Calu3 (cell line): Measurements from ENCODE around the gene OPCML. TPM values are rescaled to one million over a fixed set of nuclear protein-coding genes. Genes with fewer than 3 reads are reported as not detected.

Experiments used
- BruUV-seq: library from RNA; stranded (reverse); fragments of 400-500 nt; replicated peaks from 2 replicates; lab custom pipeline; 2021; lab: Mats Ljungman, UMichigan
- CTCF ChIA-PET: fragments of 300-600 bp; sonication (Branson Sonifier 250); formaldehyde crosslinking; loops from one replicate; lab custom pipeline; 2022; ENCODE audit warnings: antibody characterized with exemption; lab: Charles Lee
- DNase-seq: peaks from one replicate; pipeline ENCODE4 v3.0.0; 2022
- H3K27ac Mint-ChIP-seq: one replicate; pipeline ENCODE4 v1.8.0; 2022; ENCODE audit warnings: mixed read lengths; ENCODE audit not compliant: unreplicated experiment
- H3K27me3 Mint-ChIP-seq: one replicate; pipeline ENCODE4 v1.8.0; 2022; ENCODE audit warnings: mixed read lengths; ENCODE audit not compliant: unreplicated experiment
- H3K36me3 Mint-ChIP-seq: one replicate; pipeline ENCODE4 v1.8.0; 2022; ENCODE audit warnings: mild to moderate bottlenecking, moderate library complexity, mixed read lengths; ENCODE audit not compliant: insufficient read depth, unreplicated experiment
- H3K4me1 Mint-ChIP-seq: one replicate; pipeline ENCODE4 v1.8.0; 2022; ENCODE audit warnings: mild to moderate bottlenecking, low read depth, mixed read lengths; ENCODE audit not compliant: unreplicated experiment
- H3K4me3 Mint-ChIP-seq: one replicate; pipeline ENCODE4 v1.8.0; 2022; ENCODE audit warnings: mild to moderate bottlenecking, low read depth, moderate library complexity, mixed read lengths; ENCODE audit not compliant: unreplicated experiment
- H3K9me3 Mint-ChIP-seq: one replicate; pipeline ENCODE4 v1.8.0; 2022; ENCODE audit warnings: low read depth, mixed read lengths; ENCODE audit not compliant: unreplicated experiment
- CTCF ChIP-seq: fragments of 200-600 bp; IDR thresholded peaks from one replicate; pipeline ENCODE4 v1.8.0; 2022; ENCODE audit warnings: antibody characterized with exemption; ENCODE audit not compliant: unreplicated experiment
- intact Hi-C: fragments of 100-400 bp; cut with micrococcal nuclease; formaldehyde crosslinking; loops from one replicate; pipeline ENCODE4 v1.10.0; 2022; ENCODE audit not compliant: unreplicated experiment
- total RNA-seq: library from RNA; stranded (reverse); gene quantifications from 2 replicates; pipeline ENCODE4 v1.2.3, GENCODE V29; 2022

OPCML gene
- total RNA-seq, 1 experiment from 2014 or later: not detected

- TF ChIP-seq CTCF: no peak
- H3K27me3 Mint-ChIP-seq: no peaks in the 10 kb centered on the region
- no peak overlapping the region for H3K4me3 Mint-ChIP-seq
- no peak overlapping the region for H3K27ac Mint-ChIP-seq
- no peaks in the 10 kb centered on the region for H3K36me3 Mint-ChIP-seq
- CTCF ChIA-PET: no interaction called here
- BruUV-seq: no TSS peak
- intact Hi-C loops: no loop called here
- no peak for DNase-seq
- peaks cover 12% of the 10 kb centered on the region for H3K9me3 Mint-ChIP-seq
- H3K4me1 Mint-ChIP-seq: no peaks in the 10 kb centered on the region
These were observed 379.3 kb downstream of the OPCML start for GRCh38 chr11:133153031-133153430.

GRCh38 chr11:133149698-133150097 is 382.6 kb downstream of the OPCML start:
- no peak overlapping the region for H3K4me3 Mint-ChIP-seq
- peaks cover 10% of the 10 kb centered on the region for H3K9me3 Mint-ChIP-seq

GRCh38 chr11:133147625-133148024 is 384.7 kb downstream of the OPCML start:
- TF ChIP-seq CTCF: no peak
- BruUV-seq: no TSS peak
- intact Hi-C loops: no loop called here
- H3K27ac Mint-ChIP-seq: no peak overlapping the region
- peaks cover 10% of the 10 kb centered on the region for H3K9me3 Mint-ChIP-seq
- H3K4me3 Mint-ChIP-seq: no peak overlapping the region
- DNase-seq: no peak
- no peaks in the 10 kb centered on the region for H3K36me3 Mint-ChIP-seq
- no peaks in the 10 kb centered on the region for H3K27me3 Mint-ChIP-seq
- CTCF ChIA-PET: no interaction called here
- H3K4me1 Mint-ChIP-seq: no peaks in the 10 kb centered on the region

More at GRCh38 chr11:133149698-133150097, 382.6 kb downstream of the OPCML start:
- BruUV-seq: no TSS peak
- Mint-ChIP-seq H3K27ac (no peak overlapping the region), H3K4me1 (no peaks in the 10 kb centered on the region), H3K27me3 (no peaks in the 10 kb centered on the region), H3K36me3 (no peaks in the 10 kb centered on the region)
- intact Hi-C loops: no loop called here
- no peak for TF ChIP-seq CTCF
- CTCF ChIA-PET: no interaction called here
- DNase-seq: no peak

- intact Hi-C loops: no loop called here
- no peak for DNase-seq
- Mint-ChIP-seq H3K4me1 (no peaks in the 10 kb centered on the region), H3K9me3 (peaks cover 11% of the 10 kb centered on the region), H3K27ac (no peak overlapping the region), H3K4me3 (no peak overlapping the region), H3K27me3 (no peaks in the 10 kb centered on the region), H3K36me3 (no peaks in the 10 kb centered on the region)
- no peak for TF ChIP-seq CTCF
- no TSS peak for BruUV-seq
- CTCF ChIA-PET: no interaction called here
These were observed 385.5 kb downstream of the OPCML start for GRCh38 chr11:133146697-133147306.
